Kidney capillary endothelial cell (primary cell): ENCODE results near the gene WNT9A.

ENCODE experiments used
- DNase-seq: peaks from one replicate; pipeline ENCODE4 v3.0.0-alpha.2; 2018; ENCODE audit warnings: low spot score

The WNT9A gene

GRCh38 chr1:227954163-227954850 lies 6.6 kb upstream of the WNT9A start:
- DNase-seq = no peak

- no peak for DNase-seq
Measured at GRCh38 chr1:227953022-227953412, 5.3 kb upstream of the WNT9A start.

- no peak for DNase-seq
Measured at GRCh38 chr1:227952374-227953021, 4.8 kb upstream of the WNT9A start.

GRCh38 chr1:227951624-227952373 lies 4.1 kb upstream of the WNT9A start:
- DNase-seq = no peak

GRCh38 chr1:227950735-227951346 lies 3.1 kb upstream of the WNT9A start:
- DNase-seq = no peak

- DNase-seq = no peak
Measured at GRCh38 chr1:227949954-227950734, 2.4 kb upstream of the WNT9A start.

- no peak for DNase-seq
Measured at GRCh38 chr1:227949341-227949921, 1.7 kb upstream of the WNT9A start.

- no peak for DNase-seq
Measured at GRCh38 chr1:227948493-227949260, 945 bp upstream of the WNT9A start.

- no peak for DNase-seq
Measured at GRCh38 chr1:227947386-227947675, 401 bp downstream of the WNT9A start.

- DNase-seq = peak; percentile 43
Measured at GRCh38 chr1:227946624-227947385, 927 bp downstream of the WNT9A start.

GRCh38 chr1:227945891-227946623 lies 1.7 kb downstream of the WNT9A start:
- DNase-seq = peak; percentile 50

GRCh38 chr1:227944931-227945890 lies 2.5 kb downstream of the WNT9A start:
- DNase-seq = no peak

GRCh38 chr1:227944090-227944930 lies 3.4 kb downstream of the WNT9A start:
- DNase-seq = no peak

- no peak for DNase-seq
Measured at GRCh38 chr1:227943381-227944089, 4.2 kb downstream of the WNT9A start.

GRCh38 chr1:227942716-227943261 lies 4.9 kb downstream of the WNT9A start:
- DNase-seq = no peak

- DNase-seq = no peak
Measured at GRCh38 chr1:227942021-227942715, 5.6 kb downstream of the WNT9A start.
